Measurements from ENCODE around the gene DPYSL4.

DPYSL4 gene

GRCh38 chr10:132164761-132165278 lies 21.9 kb upstream of the DPYSL4 start:
- no peak for DNase-seq

GRCh38 chr10:132165416-132165980 lies 21.2 kb upstream of the DPYSL4 start:
- DNase-seq = no peak

- no peak for DNase-seq
These were observed 20.4 kb upstream of the DPYSL4 start for GRCh38 chr10:132166216-132166950.

- no peak for DNase-seq
These were observed 19.6 kb upstream of the DPYSL4 start for GRCh38 chr10:132167041-132167674.

GRCh38 chr10:132167976-132168375 lies 18.8 kb upstream of the DPYSL4 start:
- no peak for DNase-seq

- DNase-seq = no peak
These were observed 18.1 kb upstream of the DPYSL4 start for GRCh38 chr10:132168571-132169030.

GRCh38 chr10:132169031-132169765 lies 17.6 kb upstream of the DPYSL4 start:
- DNase-seq = no peak

- no peak for DNase-seq
These were observed 16.8 kb upstream of the DPYSL4 start for GRCh38 chr10:132169766-132170560.

GRCh38 chr10:132170561-132171361 lies 16.0 kb upstream of the DPYSL4 start:
- DNase-seq = no peak

- DNase-seq = no peak
These were observed 14.4 kb upstream of the DPYSL4 start for GRCh38 chr10:132172091-132173066.

- DNase-seq = no peak
These were observed 13.6 kb upstream of the DPYSL4 start for GRCh38 chr10:132173185-132173584.

- no peak for DNase-seq
These were observed 12.5 kb upstream of the DPYSL4 start for GRCh38 chr10:132174237-132174636.

GRCh38 chr10:132175408-132175807 lies 11.3 kb upstream of the DPYSL4 start:
- no peak for DNase-seq

GRCh38 chr10:132175907-132176581 lies 10.7 kb upstream of the DPYSL4 start:
- DNase-seq = no peak

GRCh38 chr10:132176623-132177500 lies 9.9 kb upstream of the DPYSL4 start:
- no peak for DNase-seq

- no peak for DNase-seq
These were observed 8.7 kb upstream of the DPYSL4 start for GRCh38 chr10:132178046-132178445.

- DNase-seq = no peak
These were observed 7.8 kb upstream of the DPYSL4 start for GRCh38 chr10:132178672-132179545.
